Stimulated activated CD4-positive, alpha-beta T cell treated with anti-CD3 and anti-CD28 coated beads, Interleukin-15, amount 100 ng/mL, for 24 hours (primary cell): ENCODE measurements around the gene FCHO2.

Experiments used
- DNase-seq: peaks from one replicate; pipeline ENCODE4 v3.0.0-alpha.2; 2020

The FCHO2 gene

DNA sequence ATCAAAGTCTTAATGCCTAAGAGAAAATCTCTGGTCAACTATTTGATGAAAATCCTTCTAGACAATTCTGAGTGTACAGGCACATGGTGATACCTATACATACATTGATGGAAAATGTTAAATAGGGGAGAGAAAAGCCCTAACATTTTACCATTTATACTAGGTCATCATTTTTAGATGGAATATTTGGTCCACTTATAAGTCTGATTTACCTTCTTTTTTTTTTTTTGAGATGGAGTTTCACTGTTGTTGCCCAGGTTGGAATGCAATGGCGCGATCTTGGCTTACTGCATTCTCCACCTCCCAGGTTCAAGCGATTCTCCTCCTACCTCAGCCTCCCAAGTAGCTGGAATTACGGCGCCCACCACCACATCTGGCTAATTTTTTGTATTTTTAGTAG is 81.7 kb downstream of the FCHO2 start:
- no peak for DNase-seq

DNA sequence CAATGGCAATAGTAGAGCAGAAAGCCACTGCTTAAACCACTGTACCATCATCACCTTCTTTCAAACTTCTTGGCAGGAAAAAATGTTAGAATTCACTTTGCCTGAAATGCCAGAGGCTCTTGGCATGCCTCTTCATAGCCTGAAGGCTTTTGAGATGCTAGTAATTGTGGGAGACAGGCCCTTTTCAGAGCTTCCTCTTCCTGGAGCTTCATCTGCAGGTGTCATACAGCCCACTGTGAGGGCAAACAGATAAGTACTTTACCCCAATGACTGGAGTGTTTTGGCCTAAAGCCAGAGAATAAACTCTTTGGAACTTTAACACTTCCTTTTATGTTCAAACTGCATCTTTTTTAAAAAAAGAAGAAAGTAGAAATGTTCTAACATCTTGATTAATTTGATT is 83.2 kb downstream of the FCHO2 start:
- DNase-seq: no peak

GRCh38 chr5:73042993-73043392 is 87.2 kb downstream of the FCHO2 start:
- DNase-seq: no peak

DNA sequence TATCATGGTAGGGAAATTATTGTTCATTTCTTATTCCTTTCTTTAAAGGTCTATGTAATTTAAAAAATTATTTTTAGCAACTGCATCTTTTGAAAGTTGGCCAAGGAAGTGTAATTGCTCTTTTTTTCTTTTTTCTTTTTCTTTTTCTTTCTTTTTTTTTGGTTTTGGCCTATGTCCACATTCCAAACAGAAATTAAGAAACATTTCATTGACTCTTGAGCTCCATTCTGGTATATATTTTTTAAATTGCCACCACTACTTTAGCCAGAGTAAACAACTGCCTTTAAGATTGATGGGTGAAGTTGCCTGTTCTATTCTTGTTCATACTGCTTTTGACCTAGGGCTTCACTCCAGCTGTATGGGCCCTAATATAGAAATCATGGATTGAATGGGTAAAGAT is 88.7 kb downstream of the FCHO2 start:
- DNase-seq: no peak

GRCh38 chr5:73045623-73046022 is 89.8 kb downstream of the FCHO2 start:
- DNase-seq: no peak

GRCh38 chr5:73061593-73061992 is 105.8 kb downstream of the FCHO2 start:
- no peak for DNase-seq

GRCh38 chr5:73066466-73066865 is 110.6 kb downstream of the FCHO2 start:
- DNase-seq: no peak

DNA sequence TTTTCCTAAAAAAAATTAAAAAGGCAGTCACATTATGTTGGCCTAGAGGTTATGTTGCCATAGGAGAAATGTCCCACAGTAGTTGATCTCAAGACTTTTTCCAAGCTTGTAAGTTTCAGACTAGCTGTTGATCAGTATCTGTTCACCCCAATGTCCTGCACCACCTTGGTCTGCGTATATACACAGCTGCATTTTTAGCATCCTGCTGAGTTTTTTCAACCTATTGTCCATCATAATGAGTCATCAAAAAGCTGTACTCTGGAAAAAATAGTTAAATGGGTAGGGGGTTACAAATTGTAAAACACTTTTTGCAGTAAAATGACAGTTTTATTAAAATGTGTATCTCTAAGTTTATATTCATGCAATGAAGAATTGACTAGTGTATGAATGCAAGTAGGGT is 111.4 kb downstream of the FCHO2 start:
- no peak for DNase-seq

DNA sequence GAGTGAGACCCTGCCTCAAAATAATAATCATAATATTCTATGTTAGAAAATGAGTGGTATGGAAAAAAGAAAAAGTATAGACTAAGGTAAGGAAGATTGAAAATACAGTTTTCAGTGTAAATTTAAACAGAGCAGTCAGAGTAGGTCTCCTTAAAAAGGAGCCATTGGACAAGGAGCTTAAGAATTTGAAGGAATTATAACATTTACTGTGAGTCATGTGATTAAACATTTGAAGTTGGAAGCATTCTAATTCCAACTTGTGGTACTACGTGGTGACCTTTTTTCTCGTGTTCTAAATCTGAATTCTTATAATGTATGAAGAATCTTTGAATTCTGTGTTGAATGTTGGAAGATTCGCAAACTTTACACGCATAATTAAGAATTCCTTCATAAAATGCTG is 125.3 kb downstream of the FCHO2 start:
- no peak for DNase-seq

- DNase-seq: no peak
These were observed 132.2 kb downstream of the FCHO2 start for GRCh38 chr5:73088026-73088425.

DNA sequence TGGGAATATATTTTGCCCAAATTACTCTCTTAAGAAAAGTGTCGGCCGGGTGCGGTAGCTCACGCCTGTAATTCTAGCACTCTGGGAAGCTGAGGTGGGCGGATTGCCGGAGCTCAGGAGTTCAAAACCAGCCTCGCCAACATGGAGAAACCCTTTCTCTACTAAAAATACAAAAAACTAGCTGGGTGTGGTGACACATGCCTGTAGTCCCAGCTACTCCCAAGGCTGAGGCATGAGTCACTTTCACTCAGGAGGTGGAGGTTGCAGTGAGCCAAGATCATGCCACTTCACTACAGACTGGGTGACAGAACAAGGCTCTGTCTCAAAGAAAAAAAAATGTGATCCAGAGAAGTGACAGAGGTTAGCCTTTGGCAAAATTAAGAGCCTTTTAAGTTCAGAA is 138.1 kb downstream of the FCHO2 start:
- DNase-seq: peak; percentile 30

DNA sequence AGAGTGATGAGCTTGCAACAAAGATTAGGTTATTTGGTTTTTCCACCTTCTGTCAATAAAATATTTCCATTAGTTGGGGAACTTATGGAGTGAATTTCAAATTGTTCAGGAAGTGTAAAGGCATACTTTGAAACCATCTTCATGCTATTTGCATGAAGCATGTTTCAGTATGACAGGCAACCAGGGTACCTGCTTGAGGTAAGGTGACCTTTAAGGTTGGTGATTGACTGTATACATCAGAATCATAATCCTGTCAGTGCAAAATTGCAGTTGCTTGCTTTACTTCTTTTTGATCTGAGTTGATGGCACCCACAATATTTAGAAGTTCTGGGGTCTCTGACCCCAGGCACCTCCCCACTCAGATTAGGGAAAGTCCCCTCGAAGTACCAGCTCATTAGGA is 138.6 kb downstream of the FCHO2 start:
- DNase-seq: no peak

GRCh38 chr5:73095564-73096238 is 139.9 kb downstream of the FCHO2 start:
- DNase-seq: no peak

- no peak for DNase-seq
These were observed 140.4 kb downstream of the FCHO2 start for GRCh38 chr5:73096239-73096575.

DNA sequence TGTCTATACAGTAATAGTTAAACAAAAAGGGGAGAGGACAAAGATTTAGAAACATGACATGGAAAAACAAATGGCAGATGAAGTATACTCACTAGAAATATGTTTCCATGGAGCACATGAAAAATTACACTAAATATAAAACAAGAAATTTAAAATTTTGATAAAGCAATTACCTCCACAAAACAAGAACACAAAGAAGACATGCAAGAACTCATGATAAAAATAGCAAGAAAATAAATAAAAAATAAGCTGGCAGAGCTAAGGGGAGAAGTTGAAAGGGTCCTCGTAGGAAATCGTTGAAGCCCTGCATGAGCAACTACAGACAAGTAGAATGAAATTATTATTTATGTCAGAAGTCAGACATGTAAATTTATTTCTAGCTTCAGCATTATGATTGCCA is 141.9 kb downstream of the FCHO2 start:
- DNase-seq: no peak

GRCh38 chr5:73100109-73100508 is 144.3 kb downstream of the FCHO2 start:
- no peak for DNase-seq

DNA sequence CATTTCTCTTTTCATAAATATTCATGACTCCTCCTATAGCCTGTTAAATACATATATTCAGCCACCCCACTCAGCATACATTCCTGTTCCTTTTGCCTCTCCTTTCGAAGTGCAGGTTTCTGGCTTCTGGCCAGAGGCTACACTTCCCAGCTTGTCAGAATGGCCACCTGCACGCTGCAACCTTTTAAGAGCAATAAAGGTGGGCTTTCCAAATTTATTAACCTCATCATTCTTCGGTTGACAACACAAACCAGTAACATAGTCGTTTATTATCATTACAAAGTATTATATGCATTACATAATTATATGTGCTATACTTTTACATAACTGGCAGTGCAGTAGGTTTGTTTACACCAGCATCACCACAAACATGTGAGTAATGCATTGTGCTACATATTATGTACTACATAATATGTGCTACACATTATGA is 148.0 kb downstream of the FCHO2 start:
- no peak for DNase-seq

GRCh38 chr5:73104326-73104725 is 148.5 kb downstream of the FCHO2 start:
- DNase-seq: no peak

- DNase-seq: no peak
These were observed 150.5 kb downstream of the FCHO2 start for GRCh38 chr5:73106335-73106734.

DNA sequence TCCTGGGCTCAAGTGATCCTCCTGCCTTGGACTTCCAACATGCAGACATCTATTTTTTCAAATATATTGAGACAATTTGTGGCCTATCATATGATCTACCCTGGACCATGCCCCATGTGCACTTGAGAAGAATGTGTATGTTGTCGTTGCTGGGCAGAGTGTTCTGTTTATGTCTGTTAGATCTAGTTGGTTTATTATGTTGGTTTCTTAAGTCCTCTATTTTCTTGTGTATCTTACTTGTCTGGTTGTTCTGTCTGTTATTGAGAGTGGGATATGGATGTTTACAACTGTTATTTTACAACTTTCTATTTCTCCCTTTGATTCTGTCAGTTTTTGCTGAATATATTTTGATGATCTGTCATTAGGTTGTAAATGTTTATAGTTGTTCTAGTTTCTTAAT is 154.3 kb downstream of the FCHO2 start:
- DNase-seq: no peak

DNA sequence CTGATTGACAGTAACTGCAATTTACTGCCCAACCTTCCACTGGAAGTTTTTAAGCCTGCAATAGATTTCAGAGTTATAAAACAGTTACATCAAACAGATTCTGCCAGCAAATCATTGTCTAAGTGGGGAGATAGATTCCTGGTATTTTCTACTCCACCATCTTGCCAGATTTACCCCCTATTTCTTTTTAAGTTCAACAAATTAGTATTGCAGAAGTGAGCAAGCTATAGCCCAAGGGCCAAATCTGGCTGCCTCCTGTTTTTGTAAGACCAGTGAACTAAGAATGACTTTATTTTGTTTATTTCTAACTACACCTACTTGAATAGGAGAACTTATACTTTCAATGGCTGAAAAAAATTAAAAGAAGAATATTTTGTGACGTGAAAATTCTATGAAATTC is 155.7 kb downstream of the FCHO2 start:
- DNase-seq: no peak

- no peak for DNase-seq
These were observed 156.5 kb downstream of the FCHO2 start for GRCh38 chr5:73112359-73112758.

GRCh38 chr5:73114044-73114688 is 158.3 kb downstream of the FCHO2 start:
- no peak for DNase-seq

DNA sequence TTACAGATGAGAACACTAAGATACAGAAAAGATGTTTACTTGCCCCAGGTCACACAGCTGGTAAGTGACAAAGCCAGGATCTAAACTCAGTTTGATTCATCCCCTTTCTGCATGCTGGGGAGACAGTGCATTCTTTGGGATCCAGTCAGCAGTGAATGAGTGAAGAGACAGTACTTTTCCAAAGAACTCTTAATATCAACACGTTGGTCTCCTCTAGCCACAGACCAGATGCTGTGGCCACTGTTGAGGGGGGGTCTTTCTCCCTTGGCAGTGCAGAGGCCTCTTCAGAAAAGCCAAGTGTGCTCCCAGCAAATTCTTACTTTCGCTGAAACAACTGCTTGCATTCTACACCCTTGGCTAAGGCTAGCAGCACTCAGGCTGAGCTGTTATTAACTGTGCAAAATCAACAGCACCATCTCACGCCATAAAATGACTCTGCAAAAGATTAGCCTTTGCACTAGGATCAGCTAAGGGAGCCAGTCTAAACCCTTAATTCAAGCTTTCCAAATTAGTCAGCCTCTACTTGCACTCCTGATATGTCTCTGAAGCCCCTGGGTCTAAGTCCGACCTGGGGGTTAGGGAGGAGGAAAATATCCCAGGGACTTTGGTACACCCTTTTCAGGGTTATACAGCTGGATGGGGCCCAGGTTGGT is 159.7 kb downstream of the FCHO2 start:
- DNase-seq: no peak

GRCh38 chr5:73116506-73116905 is 160.7 kb downstream of the FCHO2 start:
- DNase-seq: no peak
